Mammary microvascular endothelial cell (primary cell): Measurements from ENCODE around the gene GRB10. TPM values are rescaled to one million over a fixed set of nuclear protein-coding genes. Genes with fewer than 3 reads are reported as not detected.

Source experiments
- total RNA-seq: library from RNA; depleted of rRNA; stranded (reverse); fragments of >200 nt; gene quantifications from 2 replicates; pipeline ENCODE4 v1.2.3, GENCODE V29; 2015

GRB10 gene
- total RNA-seq: 95.3 and 113 TPM in 2 replicates

GRCh38 chr7:50782375-50783208 lies at the start of gene GRB10:
Gene GRB10 (minus strand): TSS chr7:50782896. CDS start chr7:50732322, 50,574 bp downstream.

DNA sequence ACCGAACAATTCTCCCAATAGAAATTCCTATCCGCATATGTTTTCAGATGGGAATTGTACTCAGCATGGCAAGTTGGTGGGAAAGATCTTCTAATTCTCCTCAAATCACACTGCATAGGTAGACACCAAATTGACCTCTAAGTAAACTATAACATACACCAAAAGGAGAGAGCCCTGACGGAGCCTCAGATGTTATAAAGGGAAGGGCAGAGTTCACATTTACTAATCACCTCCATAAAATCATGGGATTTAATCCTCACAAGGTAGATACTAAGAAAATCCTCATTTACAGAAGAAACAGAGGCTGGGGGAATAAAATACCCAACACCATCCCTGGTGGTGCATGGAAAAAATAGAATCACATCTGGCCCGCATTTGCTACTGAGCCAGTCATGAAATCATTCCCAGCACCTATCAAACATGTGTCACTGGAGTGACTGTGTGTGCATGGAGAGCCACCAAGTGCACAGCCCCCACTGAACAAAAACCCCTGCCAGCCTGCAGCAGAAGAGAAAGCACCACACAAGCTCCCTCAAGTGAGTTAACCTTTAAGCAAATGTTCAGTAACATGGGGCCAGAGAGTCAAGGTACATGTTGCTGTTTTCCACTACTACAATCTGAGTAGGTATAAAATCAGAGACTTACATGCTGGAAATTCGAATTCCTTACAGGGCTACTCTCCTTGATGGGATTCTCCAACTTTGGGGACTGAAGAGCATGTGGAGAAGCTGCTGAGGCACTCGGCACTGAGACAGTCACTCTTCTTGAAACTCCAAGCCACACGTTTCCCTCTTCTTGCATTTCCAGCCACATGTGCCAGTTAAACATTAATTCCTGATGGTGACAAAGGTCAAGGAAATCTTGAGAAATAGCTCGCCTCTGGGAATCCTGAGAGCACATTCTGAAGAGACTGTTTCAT lies 217.8 kb downstream of the GRB10 start, which contains the start of gene DDC:
Gene DDC, minus strand, starts transcription at position 766 of the 919 bp plus-strand sequence. CDS start 21,320 bp downstream, outside the sequence.

Other genes with a start within 250 kb of the GRB10 start
- gene DDC, start 217.5 kb downstream of the GRB10 start, total RNA-seq: not detected in 2 replicates